Nephron progenitor cell (in vitro differentiated cells): Measurements from ENCODE around the gene NRL.

Experiments
- DNase-seq: peaks from one replicate; pipeline ENCODE4 v3.0.0; 2021
- H3K27ac Mint-ChIP-seq: 2 replicates; pipeline ENCODE4 v1.8.0; 2021; ENCODE audit warnings: mild to moderate bottlenecking, moderate library complexity, mixed read lengths
- H3K27me3 Mint-ChIP-seq: 2 replicates; pipeline ENCODE4 v1.8.0; 2021; ENCODE audit warnings: mild to moderate bottlenecking, low read depth, mixed read lengths; ENCODE audit not compliant: poor library complexity
- H3K36me3 Mint-ChIP-seq: 2 replicates; pipeline ENCODE4 v1.8.0; 2021; ENCODE audit warnings: low read depth, mixed read lengths
- H3K4me1 Mint-ChIP-seq: 2 replicates; pipeline ENCODE4 v1.8.0; 2021; ENCODE audit warnings: mixed read lengths
- H3K4me3 Mint-ChIP-seq: 2 replicates; pipeline ENCODE4 v1.8.0; 2021; ENCODE audit warnings: mild to moderate bottlenecking, moderate library complexity, mixed read lengths
- H3K9me3 Mint-ChIP-seq: 2 replicates; pipeline ENCODE4 v1.8.0; 2021; ENCODE audit warnings: mild to moderate bottlenecking, moderate library complexity, mixed read lengths
- TF ChIP-seq, protein P1 (sequence below): fragments of 200-600 bp; sonication (generic); IDR thresholded peaks from 2 replicates; pipeline ENCODE4 v1.5.0; 2021; ENCODE audit warnings: antibody characterized with exemption

NRL gene

DNA sequence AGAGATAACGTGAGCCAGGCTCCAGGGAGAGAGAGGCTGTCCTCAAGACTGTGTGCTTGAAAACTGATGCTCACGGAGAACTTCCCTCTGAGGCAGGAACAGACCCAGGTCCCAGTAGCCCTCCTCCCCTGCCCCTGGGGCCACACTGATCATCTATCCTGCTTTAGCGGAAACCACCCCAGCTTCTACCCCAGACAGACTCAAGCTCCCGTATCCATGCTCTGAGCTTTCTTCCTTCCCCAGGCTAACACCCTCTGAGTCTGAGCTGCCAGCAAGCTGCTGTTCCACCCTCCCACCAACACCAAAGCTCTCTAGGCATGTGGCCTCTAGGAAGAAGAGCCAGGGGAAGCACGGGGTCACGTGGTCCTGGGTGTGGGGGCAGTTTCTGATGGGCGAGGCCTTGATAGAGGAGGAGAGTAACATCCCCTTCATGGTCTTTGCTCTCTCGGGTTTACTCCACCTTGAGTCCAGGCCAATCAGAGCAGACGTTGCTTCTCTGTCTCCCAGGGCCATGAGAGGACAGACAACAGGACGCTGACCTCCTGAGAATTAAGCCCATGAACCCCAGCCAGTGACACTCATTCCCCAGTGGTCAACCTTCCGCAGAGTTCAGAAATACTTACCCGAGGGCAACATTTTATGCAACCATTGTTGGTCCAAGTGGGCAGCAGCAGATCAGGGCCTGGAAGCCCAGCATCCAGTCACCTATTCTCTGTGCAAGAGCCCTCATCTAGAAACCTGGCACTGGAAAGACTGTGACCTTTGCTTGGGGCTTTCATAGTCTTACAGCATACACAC lies 19.3 kb downstream of the NRL start:
- peak overlapping the region; percentile 99 for H3K27ac Mint-ChIP-seq
- DNase-seq, result peak; percentile 59
- H3K27me3 Mint-ChIP-seq, result peaks cover 12% of the 10 kb centered on the region
- peak overlapping the region; percentile 96 for H3K4me3 Mint-ChIP-seq
- peaks cover 36% of the 10 kb centered on the region for H3K4me1 Mint-ChIP-seq
- no peaks in the 10 kb centered on the region for H3K9me3 Mint-ChIP-seq
- TF ChIP-seq, protein P1, sequence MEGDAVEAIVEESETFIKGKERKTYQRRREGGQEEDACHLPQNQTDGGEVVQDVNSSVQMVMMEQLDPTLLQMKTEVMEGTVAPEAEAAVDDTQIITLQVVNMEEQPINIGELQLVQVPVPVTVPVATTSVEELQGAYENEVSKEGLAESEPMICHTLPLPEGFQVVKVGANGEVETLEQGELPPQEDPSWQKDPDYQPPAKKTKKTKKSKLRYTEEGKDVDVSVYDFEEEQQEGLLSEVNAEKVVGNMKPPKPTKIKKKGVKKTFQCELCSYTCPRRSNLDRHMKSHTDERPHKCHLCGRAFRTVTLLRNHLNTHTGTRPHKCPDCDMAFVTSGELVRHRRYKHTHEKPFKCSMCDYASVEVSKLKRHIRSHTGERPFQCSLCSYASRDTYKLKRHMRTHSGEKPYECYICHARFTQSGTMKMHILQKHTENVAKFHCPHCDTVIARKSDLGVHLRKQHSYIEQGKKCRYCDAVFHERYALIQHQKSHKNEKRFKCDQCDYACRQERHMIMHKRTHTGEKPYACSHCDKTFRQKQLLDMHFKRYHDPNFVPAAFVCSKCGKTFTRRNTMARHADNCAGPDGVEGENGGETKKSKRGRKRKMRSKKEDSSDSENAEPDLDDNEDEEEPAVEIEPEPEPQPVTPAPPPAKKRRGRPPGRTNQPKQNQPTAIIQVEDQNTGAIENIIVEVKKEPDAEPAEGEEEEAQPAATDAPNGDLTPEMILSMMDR, result no peak
- no peaks in the 10 kb centered on the region for H3K36me3 Mint-ChIP-seq

DNA sequence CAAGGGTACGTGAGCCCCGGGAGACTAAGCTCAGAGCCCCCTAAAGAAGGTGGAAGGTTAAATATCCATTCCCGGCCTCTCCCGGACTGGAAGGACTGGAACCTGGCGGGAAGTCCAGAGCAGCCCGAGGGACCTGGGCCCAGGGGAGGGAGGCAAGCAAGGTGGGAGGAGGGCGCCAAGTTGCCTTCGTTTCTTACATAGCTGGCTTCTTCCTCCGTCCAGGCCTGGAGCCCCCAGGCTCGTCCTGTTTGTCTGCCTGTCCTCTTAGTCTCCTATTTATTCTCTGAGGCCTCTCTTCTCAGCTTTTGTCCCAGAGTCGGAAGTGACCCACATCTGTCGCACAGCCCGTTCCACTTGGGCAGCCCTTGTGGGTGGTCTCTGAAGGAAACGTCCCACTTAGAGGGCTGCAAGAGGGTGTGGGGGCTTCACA lies 19.9 kb downstream of the NRL start:
- peak overlapping the region; percentile 96 for H3K4me3 Mint-ChIP-seq
- peaks cover 39% of the 10 kb centered on the region for H3K4me1 Mint-ChIP-seq
- peak; percentile 36 for DNase-seq
- H3K27me3 Mint-ChIP-seq, result peaks cover 12% of the 10 kb centered on the region
- H3K9me3 Mint-ChIP-seq, result no peaks in the 10 kb centered on the region
- TF ChIP-seq, protein P1, result no peak
- H3K27ac Mint-ChIP-seq, result peak overlapping the region; percentile 99
- H3K36me3 Mint-ChIP-seq, result no peaks in the 10 kb centered on the region

DNA sequence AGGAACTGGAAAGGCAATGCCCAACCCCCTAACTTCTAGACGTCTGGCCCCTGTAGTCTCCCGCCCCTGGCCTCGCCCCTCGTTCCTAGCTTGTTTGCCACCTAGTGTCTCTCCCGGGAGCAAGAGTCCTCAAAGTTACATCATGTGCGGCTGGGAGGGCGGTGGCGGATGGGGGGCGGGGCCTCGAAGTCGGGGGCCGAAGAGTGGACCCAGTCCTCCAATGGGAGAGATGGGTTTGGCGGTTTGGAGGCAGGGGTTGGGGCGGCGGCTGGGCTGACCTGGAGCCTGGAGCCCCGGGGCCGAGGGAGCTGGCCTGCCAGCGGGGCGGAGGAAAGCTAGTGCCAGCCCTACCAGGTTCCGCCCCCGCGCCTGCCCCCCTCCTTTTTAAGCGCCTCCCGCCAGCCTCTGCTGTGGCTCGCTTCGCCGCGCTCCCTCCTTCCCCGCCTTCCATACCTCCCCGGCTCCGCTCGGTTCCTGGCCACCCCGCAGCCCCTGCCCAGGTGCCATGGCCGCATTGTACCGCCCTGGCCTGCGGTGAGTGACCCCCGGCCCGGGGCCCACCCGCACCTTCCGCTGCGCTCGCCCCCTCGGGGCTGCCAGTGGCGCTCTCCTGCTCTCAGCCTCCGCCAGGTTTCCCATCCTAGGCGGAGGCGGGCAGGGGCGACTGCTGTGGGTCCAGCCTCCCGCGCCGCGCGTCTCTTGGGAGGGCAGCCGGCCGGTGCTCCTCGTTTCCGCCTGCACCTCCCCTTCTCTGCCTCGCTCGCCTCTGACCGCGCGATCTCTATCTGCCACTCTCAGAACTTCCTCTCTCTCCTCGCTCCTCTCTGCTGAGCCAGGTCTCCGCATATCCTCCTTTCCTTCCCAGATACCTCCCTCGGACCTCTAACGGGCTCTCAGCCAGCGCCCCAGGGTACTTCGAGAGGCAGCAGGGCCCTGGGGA lies 20.6 kb downstream of the NRL start, which contains the start of gene PCK2:
TSS of gene PCK2 (plus strand) at position 411 of the 940 bp plus-strand sequence. CDS start at position 506, 95 bp downstream.
- Mint-ChIP-seq H3K9me3 (no peaks in the 10 kb centered on the region), H3K27me3 (peaks cover 12% of the 10 kb centered on the region), H3K4me3 (peak within 1 kb of the TSS; percentile 96), H3K36me3 (no peaks in the 10 kb centered on the region), H3K27ac (peak within 1 kb of the TSS; percentile 99), H3K4me1 (peaks cover 43% of the 10 kb centered on the region)
- TF ChIP-seq, protein P1, result no peak
- peak; percentile 85 for DNase-seq

DNA sequence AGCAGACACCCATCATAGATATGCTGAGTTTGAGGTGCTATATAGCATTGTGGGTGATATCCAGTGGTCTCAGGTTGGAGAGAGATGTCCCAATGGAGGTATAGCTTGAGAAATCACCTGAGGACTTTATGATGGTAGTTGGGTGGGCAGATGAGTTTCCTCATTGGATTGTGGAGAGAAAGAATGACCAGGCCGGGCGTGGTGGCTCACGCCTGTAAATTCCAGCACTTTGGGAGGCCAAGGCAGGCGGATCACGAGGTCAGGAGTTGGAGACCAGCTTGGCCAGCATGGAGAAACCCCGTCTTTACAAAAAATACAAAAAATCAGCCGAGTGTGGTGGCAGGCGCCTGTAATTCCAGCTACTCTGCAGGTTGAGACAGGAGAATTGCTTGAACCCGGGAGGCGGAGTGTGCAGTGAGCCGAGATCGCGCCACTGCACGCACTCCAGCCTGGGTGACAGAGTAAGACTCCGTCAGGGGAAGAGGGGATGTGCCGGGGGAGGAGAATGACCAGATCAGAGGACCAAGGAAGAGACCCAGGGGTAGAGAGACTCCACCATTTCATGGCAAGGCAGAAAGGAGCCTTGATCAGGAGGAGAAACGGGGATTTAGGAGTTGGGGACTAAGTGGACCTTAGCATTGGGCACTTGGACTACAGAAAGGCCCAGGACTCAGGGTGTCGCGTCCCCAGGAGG lies 21.4 kb downstream of the NRL start:
- TF ChIP-seq, protein P1, result no peak
- H3K9me3 Mint-ChIP-seq, result no peaks in the 10 kb centered on the region
- peaks cover 45% of the 10 kb centered on the region for H3K4me1 Mint-ChIP-seq
- H3K27ac Mint-ChIP-seq, result peak overlapping the region; percentile 93
- peak overlapping the region; percentile 96 for H3K4me3 Mint-ChIP-seq
- no peak for DNase-seq
- no peaks in the 10 kb centered on the region for H3K36me3 Mint-ChIP-seq
- peaks cover 12% of the 10 kb centered on the region for H3K27me3 Mint-ChIP-seq

DNA sequence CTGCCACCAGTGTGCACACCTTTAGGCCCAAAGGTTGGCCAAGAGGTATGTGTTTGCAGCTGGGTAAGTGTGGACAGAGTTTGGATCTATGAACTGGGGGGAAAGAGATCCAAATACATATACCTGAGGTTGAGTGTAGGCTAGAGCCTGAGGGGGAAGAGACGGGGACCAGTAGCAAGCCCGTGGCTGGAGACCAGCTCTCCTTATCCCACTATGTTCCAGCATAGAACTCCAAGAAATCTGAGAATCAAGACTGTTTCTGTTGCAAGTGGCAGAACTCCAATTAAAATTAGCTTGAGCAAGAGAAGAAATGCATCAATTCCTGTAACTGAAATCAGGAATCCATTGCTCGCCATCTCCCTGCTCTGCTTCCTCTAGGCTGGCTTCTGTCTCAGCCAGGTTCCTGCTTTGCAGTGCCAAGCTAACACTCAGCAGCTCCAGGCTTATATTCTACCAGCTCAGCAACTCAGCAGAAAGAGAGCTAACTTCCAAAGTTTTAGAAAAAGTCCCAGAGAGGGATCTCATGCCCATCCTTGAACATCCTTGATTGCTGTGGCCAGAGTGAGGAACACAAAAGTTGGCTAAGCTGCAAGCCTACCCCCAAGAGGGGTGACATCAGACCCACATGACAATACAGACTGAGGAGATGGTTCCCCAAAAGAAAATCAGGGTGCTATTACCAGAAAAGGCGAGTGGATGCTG lies 22.1 kb downstream of the NRL start:
- Mint-ChIP-seq H3K4me3 (peak overlapping the region; percentile 96), H3K36me3 (no peaks in the 10 kb centered on the region), H3K27me3 (peaks cover 12% of the 10 kb centered on the region), H3K9me3 (no peaks in the 10 kb centered on the region), H3K27ac (no peak overlapping the region), H3K4me1 (peaks cover 48% of the 10 kb centered on the region)
- TF ChIP-seq, protein P1, result no peak
- no peak for DNase-seq
